ENCODE results near the gene ANXA6. TPM values are rescaled to one million over a fixed set of nuclear protein-coding genes. Genes with fewer than 3 reads are reported as not detected.
A peak's percentile ranks its signal among the peaks of the same experiment; 100 is the strongest.

The ANXA6 gene
- total RNA-seq, 1 experiment from 2014 or later: 16.4 TPM

- CTCF ChIA-PET: interaction anchor here (0.5 to 3.0 kb wide), 8 partner anchors 20 to 740 kb away, joined by 3 to 13 read pairs (median 4); no protein-coding TSS in a partner anchor
- H3K4me1 Mint-ChIP-seq (ENCODE audit: low read depth, unreplicated experiment): peaks cover 83% of the 10 kb centered on the region
- no TSS peak for BruUV-seq (replicated peaks)
- DNase-seq: peak; percentile 99
- peaks cover 99% of the 10 kb centered on the region for H3K36me3 Mint-ChIP-seq (ENCODE audit: insufficient read depth, unreplicated experiment)
- peak within 1 kb of the TSS; percentile 85 for H3K27ac Mint-ChIP-seq (ENCODE audit: unreplicated experiment)
- intact Hi-C loops (cut with micrococcal nuclease; ENCODE audit: unreplicated experiment): no loop called here
- no peaks in the 10 kb centered on the region for H3K27me3 Mint-ChIP-seq (ENCODE audit: unreplicated experiment)
- TF ChIP-seq, protein P1, sequence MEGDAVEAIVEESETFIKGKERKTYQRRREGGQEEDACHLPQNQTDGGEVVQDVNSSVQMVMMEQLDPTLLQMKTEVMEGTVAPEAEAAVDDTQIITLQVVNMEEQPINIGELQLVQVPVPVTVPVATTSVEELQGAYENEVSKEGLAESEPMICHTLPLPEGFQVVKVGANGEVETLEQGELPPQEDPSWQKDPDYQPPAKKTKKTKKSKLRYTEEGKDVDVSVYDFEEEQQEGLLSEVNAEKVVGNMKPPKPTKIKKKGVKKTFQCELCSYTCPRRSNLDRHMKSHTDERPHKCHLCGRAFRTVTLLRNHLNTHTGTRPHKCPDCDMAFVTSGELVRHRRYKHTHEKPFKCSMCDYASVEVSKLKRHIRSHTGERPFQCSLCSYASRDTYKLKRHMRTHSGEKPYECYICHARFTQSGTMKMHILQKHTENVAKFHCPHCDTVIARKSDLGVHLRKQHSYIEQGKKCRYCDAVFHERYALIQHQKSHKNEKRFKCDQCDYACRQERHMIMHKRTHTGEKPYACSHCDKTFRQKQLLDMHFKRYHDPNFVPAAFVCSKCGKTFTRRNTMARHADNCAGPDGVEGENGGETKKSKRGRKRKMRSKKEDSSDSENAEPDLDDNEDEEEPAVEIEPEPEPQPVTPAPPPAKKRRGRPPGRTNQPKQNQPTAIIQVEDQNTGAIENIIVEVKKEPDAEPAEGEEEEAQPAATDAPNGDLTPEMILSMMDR (IDR thresholded peaks at IDR 0.05; ENCODE audit: unreplicated experiment): no peak
- peak within 1 kb of the TSS; percentile 75 for H3K4me3 Mint-ChIP-seq (ENCODE audit: low read depth, unreplicated experiment)
- H3K9me3 Mint-ChIP-seq (ENCODE audit: low read depth, unreplicated experiment): no peaks in the 10 kb centered on the region
Observed at GRCh38 chr5:151080613-151081430, 76.8 kb downstream of the ANXA6 start, which contains the start of gene TNIP1. TNIP1 (minus strand) TSS chr5:151081034; CDS start chr5:151065095, 15,939 bp downstream.

GRCh38 chr5:151079838-151080612, 77.6 kb downstream of the ANXA6 start:
- CTCF ChIA-PET: interaction anchor here (0.5 to 1.6 kb wide), 5 partner anchors 20 to 740 kb away, joined by 3 to 6 read pairs (median 4); no protein-coding TSS in a partner anchor
- intact Hi-C loops (cut with micrococcal nuclease; ENCODE audit: unreplicated experiment): no loop called here
- Mint-ChIP-seq H3K4me1 (ENCODE audit: low read depth, unreplicated experiment) (peaks cover 83% of the 10 kb centered on the region), H3K27ac (ENCODE audit: unreplicated experiment) (peak overlapping the region; percentile 73), H3K27me3 (ENCODE audit: unreplicated experiment) (no peaks in the 10 kb centered on the region), H3K36me3 (ENCODE audit: insufficient read depth, unreplicated experiment) (peaks cover 96% of the 10 kb centered on the region), H3K4me3 (ENCODE audit: low read depth, unreplicated experiment) (peak overlapping the region; percentile 75), H3K9me3 (ENCODE audit: low read depth, unreplicated experiment) (no peaks in the 10 kb centered on the region)
- DNase-seq: peak; percentile 49
- TF ChIP-seq, protein P1 (IDR thresholded peaks at IDR 0.05; ENCODE audit: unreplicated experiment): no peak
- TSS peak; percentile 11 for BruUV-seq (replicated peaks)

DNA sequence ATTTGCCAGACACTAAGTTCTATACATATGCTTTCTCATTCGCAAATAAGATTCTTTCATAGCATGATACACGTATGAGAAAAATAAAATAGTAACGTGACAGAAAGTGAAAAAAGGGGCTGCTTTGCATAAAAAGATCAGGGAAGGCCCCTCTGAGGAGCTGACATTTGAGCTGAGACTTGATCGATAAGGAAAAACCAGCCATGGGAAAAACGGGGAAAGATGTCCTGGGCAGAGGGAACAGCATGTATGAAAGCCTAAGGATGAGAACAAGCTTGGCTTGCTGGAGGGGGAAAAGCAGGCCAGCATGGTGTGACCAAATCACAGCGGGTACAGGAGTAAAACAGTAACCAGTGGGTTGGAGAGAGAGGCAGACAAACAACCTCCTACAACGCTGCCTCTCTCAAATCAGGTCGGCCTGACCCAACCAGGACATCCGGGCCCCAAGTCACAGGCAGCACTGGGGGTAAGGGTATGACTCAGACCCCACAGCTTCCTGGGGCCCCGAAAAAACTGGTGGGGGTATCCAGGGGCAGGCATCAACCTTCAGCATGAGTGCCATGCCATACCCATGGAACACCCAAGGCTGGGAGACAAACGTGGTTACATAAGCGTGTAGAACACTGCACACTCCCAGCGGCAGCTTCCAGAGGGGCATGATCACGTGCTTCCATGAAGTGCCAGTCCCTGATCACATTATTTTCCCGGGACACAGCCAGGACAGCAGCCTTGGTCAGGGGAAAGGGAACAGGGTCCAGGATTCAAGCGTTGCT, 78.9 kb downstream of the ANXA6 start:
- TF ChIP-seq, protein P1 (IDR thresholded peaks at IDR 0.05; ENCODE audit: unreplicated experiment): no peak
- H3K36me3 Mint-ChIP-seq (ENCODE audit: insufficient read depth, unreplicated experiment): peaks cover 97% of the 10 kb centered on the region

DNA sequence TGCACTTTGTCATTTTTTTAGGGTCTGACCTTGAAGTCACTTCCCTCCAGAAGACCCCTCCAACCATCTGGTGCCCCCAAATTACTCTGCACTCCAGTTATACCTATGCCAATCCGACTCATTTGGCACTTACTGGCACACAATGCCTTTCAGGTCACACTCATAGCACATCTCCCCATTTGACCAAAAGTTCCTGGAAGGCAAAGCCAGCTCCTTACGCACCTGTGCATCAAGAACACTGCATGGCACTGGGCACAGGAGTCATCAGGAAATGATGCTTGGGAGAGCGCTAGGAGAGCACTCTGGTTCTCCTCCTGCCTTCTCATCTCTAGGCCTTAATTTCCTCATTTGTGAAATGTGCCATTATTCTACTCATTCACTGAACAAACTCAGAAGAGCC, 79.6 kb downstream of the ANXA6 start:
- BruUV-seq (replicated peaks): no TSS peak
- H3K4me1 Mint-ChIP-seq (ENCODE audit: low read depth, unreplicated experiment): peaks cover 81% of the 10 kb centered on the region
- intact Hi-C loops (cut with micrococcal nuclease; ENCODE audit: unreplicated experiment): no loop called here
- H3K9me3 Mint-ChIP-seq (ENCODE audit: low read depth, unreplicated experiment): no peaks in the 10 kb centered on the region
- H3K4me3 Mint-ChIP-seq (ENCODE audit: low read depth, unreplicated experiment): peak overlapping the region; percentile 75
- H3K36me3 Mint-ChIP-seq (ENCODE audit: insufficient read depth, unreplicated experiment): peaks cover 97% of the 10 kb centered on the region
- H3K27me3 Mint-ChIP-seq (ENCODE audit: unreplicated experiment): no peaks in the 10 kb centered on the region
- peak overlapping the region; percentile 73 for H3K27ac Mint-ChIP-seq (ENCODE audit: unreplicated experiment)
- CTCF ChIA-PET: interaction anchor here (1.1 to 1.4 kb wide), 3 partner anchors 9 to 37 kb away, joined by 3 to 6 read pairs (median 4); no protein-coding TSS in a partner anchor
- TF ChIP-seq, protein P1 (IDR thresholded peaks at IDR 0.05; ENCODE audit: unreplicated experiment): no peak
- DNase-seq: no peak

More for the DNA sequence above, 78.9 kb downstream of the ANXA6 start:
- H3K27ac Mint-ChIP-seq (ENCODE audit: unreplicated experiment): peak overlapping the region; percentile 73
- intact Hi-C loops (cut with micrococcal nuclease; ENCODE audit: unreplicated experiment): no loop called here
- H3K4me3 Mint-ChIP-seq (ENCODE audit: low read depth, unreplicated experiment): peak overlapping the region; percentile 75
- peak; percentile 71 for DNase-seq
- H3K4me1 Mint-ChIP-seq (ENCODE audit: low read depth, unreplicated experiment): peaks cover 81% of the 10 kb centered on the region
- no peaks in the 10 kb centered on the region for H3K9me3 Mint-ChIP-seq (ENCODE audit: low read depth, unreplicated experiment)
- no peaks in the 10 kb centered on the region for H3K27me3 Mint-ChIP-seq (ENCODE audit: unreplicated experiment)
- BruUV-seq (replicated peaks): no TSS peak
- CTCF ChIA-PET: interaction anchor here (0.7 to 1.4 kb wide), 4 partner anchors 8 to 48 kb away, joined by 3 to 6 read pairs (median 4); no protein-coding TSS in a partner anchor

All from Calu3 (cell line).